Measurements from ENCODE around the gene CUBN. TPM values are rescaled to one million over a fixed set of nuclear protein-coding genes. Genes with fewer than 3 reads are reported as not detected.
"Not testable (repeated sequence)": the region's sequence is repeated elsewhere in the genome, so short reads cannot be mapped to it uniquely, and the experiment has no call there.

Gene CUBN
- polyA plus RNA-seq, 1 donor: 276 TPM

DNA sequence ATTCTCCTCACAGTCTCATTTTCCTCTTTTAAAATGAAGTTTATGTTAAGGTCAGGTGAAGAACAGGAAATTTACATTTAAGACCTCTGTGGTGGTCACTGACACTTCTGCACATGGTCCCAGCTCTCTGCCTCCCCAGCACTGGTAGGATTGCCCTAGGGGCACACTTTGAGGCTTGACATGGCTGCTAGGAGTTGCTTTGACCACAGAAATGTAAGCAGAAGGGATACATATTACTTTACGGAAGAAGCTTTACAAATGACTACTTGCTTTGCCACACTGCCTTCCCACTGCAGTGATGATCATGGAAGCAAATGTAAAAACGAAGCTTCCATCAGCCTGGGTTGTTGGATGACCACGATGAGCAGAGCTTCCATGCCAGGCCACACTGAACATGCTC, 259.3 kb downstream of the CUBN start:
- no peak for DNase-seq

DNA sequence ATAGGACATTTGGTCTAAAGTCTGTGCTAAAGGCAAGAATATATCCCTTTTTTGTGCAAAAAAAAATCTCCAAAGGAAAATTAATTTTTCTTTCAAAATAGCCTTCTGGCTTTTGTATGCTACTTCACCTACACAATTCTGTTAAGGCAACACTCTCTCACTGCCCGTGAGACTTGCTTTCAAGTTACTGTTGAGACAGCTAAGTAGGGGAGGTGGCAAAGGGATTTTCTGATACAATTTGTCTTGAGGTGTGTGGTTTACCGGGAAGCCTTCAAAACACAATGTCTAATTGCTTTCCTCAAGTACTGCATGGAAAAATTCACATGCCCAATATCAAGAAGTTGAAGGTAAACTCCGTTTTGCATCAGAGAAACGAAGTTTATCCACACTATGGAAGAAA, 261.6 kb downstream of the CUBN start:
- DNase-seq: no peak

DNA sequence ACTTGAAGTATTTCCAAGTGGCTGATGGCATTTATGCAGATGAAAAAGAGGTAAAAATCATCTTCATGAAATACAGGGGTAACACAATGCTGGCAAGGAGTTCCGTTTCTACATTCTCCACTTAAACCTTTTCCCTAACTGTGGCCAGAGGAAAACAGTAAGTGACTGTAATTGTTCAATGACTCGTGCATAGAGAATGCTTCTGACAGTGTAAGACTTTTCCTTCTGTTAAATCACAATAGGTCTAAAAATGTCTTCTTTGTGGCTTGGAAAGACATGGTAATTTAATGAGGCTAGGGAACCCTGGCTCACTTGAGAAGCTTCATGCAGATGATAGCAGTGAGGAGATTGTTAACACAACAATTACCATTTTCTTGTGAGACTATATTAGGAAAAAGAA, 262.1 kb downstream of the CUBN start:
- DNase-seq: no peak

DNA sequence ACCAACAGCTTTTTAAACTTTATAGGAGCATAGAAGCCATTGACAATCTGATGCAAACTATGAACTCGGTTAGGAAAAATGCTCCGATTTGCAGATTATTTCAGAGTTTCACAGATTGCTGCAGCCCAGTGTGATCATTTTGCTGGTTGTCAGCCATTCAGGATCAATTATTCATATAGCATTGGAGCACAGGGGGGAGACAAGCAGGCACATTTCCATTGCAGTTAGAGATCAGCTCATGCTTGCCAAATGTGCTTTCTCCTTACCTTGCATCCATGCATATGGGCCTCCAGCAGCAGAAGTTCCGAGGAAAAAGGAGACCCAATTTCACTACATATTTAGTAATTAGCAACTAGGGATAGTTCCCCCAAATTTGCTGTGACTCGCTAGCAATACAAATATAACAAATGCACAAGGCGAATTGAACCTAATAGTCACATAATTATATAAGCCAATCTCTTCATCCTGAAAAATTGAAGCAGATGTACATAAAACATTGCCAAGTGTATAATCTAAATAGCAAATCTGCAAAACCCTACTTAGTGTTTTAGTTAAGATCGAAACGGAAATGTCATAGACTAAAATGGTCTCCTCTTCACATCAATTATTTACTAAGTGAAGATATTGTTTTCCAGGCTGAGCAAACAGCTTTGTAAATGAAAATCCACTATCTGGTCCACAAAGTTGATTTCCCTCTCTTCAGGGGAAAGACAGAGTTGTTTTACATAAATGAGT, 262.9 kb downstream of the CUBN start:
- no peak for DNase-seq

DNA sequence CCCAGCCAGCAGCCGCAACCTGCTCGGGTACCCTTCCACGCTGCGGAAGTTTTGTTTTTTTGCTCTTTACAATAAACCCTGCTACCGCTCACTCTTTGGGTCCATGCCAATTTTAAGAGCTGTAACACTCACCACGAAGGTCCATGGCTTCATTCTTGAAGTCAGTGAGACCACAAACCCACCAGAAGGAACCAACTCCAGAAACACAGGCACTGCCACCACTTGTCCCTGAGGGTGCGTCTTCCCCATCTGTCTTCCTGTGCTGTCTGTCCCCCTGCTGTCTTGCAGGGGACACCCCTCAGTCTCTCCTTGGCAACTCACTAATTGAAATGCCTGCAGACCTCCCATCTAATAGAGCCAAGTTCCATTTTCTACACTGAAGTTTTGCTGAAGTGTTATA, 263.8 kb downstream of the CUBN start:
- no peak for DNase-seq

DNA sequence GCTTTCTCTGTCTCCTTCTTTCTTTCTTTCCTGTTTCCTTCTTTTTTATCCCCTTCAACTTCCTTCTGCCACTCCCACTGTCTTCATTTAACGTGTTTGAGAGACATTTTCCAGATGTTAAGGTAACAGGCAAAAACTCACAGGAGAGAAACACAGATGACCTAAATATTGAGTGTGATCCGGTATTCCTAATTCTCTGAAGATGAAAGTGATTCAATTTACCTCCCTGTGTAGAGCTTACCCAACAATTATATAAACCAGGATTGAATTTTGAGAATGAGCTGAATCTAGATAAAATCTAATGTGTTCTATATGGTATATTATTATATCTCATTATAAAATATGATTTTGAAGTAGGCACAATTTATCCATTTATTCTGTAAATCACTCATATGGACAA, 265.8 kb downstream of the CUBN start:
- DNase-seq: no peak

DNA sequence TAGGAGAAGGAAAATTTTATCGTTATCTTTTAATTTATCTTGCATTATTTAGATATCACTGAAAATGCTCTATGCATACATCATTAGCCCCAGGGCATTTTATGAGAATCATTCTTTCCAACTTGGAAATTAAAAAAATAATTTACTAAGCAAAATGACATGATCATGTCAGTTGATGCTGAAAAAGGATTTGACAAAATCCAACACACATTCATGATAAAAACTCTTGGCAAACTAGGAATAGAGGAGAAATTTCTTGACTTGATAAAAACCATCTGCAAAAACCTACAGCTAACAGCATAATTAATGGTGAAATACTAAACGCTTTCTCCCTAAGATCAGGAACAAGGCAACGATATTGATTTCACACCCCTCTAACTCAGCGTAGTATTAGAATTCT, 272.2 kb downstream of the CUBN start:
- DNase-seq: no peak

DNA sequence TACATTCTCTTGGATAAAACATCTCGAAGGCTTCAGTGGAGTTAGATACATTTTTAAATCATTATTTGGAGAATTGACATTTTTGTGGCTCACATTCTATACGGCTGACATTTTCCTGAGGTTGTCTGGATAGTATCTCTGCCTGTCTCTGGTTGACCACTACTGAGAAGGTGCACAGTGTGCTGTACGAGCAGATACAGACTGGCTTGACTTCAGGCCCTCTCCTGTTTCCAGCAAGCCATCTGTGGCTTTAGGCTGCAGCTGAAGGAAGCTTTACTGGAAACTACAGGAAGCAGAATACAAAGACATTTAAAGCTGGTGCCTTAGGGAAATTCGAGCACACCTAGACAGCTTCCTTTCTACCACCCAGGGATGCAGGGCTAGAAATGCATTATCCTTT, 273.0 kb downstream of the CUBN start:
- DNase-seq: no peak

DNA sequence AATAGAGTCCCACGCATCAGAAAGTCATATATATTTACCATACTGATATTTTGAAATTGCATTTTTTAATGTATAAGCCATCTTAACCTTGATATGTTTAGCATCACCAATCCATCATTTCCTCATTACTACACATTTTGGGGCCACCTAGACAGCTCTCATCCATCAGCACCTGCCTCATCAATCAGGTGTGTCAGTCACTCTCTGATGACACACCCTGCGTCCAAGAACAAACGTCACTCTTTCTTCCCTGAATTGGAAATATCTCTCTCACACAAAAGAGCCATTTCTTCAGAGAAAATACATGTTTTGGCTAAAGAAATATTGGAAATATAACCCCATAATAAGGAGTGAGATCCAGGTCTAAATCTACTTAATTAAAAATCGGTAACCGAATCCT, 273.5 kb downstream of the CUBN start:
- no peak for DNase-seq

DNA sequence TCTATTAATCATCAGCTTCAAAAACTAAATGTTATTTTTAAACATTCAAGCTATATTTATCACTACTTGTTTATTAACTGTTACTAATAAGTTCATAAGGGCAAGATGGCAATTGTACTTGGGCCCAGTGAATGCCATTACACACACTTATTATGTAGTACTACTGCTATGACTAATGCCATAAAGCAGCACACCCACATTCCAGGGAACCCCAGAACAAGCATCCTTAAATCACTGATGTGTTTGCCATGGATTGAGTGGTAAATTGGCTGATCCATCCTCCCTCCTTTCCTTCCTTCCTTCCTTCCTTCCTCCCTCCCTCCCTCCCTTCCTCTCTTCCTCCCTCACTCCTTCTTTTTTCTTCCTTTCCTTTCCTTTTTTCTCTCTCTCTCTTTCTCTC, 275.0 kb downstream of the CUBN start:
- no peak for DNase-seq

DNA sequence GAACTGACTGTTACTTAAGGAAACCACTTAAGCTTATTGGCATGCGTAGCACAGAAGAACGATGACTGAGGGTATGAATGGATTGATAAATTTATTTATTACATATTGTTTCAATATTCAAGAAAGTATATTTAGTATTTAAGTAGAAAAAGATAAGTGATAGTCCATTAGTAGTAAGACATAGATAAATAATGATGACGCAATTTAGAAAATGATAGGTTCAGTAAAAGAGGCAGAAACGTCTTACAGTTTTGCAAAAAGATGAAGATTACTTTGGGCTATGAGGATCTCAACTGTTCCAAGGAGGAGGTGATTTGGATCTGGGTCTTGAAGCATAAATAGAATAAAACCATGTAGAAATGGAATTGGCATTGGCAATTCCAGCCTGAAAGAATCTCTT, 275.8 kb downstream of the CUBN start:
- DNase-seq: no peak

DNA sequence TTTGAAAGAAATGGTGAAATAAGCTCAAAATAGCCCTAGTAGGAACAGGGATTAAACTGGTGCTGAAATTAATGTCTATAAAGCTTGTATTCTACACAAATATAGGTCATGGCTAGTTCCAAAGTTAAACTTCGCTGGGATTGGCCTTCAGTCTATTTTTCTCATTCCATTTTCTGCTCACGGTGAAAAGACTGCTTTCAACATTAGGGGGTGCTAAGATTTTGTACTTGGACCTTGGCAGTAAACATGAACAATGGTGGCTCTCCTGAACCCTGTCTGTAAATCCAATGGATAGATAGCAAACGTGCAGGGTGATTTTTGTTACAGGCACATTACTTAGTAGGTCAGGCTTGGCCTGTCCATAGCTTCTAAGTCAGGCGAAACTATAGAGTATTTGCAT, 276.4 kb downstream of the CUBN start:
- peak; percentile 47 for DNase-seq

DNA sequence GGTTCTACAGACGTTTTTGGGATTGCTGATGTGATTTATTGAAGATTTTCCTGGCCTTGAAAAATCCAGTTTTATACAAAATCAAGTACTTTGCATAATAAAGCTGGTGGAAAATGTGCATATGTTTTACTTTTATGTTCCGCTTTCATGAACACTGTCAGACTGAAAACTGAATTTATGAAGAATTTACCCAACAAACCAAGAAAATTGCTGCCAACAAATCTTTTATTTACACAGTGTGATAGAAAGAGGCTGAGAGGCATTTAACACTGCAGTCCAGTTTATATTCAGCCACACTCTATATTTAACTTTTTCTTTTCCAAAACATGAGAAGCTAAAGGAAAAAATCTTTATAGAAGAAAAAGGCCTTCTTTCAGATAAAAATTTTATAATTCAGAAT, 277.0 kb downstream of the CUBN start:
- no peak for DNase-seq

DNA sequence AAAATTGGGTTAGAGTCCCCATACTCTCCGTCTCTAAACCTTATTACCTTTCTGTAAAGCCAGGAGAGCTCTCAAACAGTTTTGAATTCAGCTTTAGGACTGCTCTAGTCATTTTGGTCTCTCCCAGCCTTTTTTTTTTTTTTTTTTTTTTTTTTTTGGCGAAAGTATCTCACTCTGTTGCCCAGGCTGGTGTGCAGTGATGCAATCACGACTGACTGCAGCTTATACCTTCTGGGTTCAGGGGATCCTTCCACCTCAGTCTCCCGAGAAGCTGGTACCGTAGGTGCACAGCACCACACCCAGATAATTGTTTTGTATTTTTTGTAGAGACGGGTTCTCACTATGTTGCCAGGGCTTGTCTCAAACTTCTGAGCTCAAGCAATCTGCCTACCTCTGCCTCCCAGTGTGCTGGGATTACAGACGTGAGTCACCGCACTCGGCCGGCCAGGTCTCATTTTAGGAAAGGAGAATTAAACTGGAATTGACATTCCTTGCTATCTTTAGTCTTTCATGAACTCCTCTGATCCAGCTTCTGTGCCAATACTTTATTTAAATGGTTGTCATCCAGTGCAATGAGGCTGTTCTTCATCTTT, 281.0 kb downstream of the CUBN start:
- DNase-seq: no peak

DNA sequence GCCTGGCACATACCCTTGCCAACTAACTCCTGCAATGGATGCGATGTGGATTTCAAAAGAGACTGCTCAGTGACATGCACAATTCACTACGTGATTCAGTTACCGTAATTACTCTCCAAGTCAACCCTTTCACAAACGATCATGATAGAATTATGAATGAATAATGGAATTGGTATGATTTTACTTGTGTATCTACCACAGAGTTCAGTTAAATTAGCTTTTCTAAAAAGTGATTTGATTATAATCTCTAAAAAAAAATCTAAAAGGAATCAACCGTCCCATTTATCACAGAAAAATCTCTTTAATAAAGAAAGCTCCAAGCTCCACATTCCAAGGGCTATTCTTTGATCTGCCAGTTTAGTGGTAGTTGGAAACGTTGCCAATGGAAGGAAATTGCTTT, 282.0 kb downstream of the CUBN start:
- no peak for DNase-seq

DNA sequence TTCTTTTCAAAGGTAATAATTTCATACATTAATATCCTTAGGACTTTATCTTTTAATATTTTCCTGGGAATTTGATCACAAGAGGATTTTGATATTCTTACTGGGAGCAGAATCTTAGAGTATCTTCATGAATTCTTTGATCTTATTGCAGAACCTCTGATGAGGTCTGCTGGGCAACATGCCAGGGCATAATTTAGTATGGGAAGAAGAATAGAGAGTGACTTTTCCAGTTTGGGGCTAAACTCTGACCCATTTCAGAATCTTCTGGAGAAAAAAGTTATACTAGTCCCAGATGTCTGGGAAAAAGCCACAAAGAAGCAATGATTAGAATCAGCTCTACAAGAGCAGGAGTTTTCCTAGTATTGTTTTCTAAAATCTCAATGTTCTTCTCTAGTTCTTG, 284.4 kb downstream of the CUBN start:
- DNase-seq: no peak

DNA sequence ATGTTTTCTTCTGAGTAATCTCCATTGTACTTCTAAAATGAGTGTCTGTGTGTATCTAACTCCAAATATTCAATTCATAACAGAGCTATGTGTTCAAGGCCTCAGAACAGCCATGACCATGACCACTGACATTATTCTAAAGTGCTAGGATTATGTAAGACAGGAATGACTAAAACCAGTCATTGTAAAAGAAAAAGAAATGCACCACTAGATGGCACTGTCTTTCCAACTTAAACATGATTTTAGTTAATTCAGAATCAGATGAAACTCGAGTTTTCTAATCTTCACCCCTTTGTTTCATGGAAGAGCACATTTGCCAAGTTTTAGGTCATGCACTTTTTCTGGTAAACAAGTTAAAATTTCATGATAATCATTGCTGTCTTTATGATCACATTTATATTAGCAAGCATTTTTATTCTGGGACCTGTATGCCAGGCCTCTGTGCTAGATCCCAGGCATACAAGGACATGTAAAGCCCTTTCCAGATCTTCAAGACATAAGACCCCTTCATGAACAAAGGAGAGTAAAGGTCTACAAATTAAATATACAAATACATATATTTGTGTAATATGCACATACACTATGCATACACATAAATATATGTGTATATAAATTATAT, 286.2 kb downstream of the CUBN start:
- peak; percentile 66 for DNase-seq

DNA sequence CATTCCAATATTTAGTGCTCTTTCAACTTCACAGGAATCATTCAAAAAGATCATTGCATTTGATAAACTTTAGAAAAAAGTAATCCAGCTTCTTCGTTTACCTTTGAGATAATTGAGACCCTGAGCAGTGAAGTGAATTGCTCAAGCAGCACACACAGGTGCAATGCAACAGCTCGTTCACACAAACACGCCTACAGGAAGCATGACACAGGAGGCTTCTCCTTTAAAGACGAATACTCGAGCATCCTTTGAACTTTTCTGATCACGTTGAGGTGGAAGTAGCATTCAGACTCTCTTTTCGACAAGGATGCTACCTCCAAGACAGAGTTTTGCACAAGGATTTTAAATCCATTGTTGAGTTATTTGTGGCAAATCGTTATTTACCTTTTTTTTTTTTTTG, 294.4 kb downstream of the CUBN start:
- no peak for DNase-seq

DNA sequence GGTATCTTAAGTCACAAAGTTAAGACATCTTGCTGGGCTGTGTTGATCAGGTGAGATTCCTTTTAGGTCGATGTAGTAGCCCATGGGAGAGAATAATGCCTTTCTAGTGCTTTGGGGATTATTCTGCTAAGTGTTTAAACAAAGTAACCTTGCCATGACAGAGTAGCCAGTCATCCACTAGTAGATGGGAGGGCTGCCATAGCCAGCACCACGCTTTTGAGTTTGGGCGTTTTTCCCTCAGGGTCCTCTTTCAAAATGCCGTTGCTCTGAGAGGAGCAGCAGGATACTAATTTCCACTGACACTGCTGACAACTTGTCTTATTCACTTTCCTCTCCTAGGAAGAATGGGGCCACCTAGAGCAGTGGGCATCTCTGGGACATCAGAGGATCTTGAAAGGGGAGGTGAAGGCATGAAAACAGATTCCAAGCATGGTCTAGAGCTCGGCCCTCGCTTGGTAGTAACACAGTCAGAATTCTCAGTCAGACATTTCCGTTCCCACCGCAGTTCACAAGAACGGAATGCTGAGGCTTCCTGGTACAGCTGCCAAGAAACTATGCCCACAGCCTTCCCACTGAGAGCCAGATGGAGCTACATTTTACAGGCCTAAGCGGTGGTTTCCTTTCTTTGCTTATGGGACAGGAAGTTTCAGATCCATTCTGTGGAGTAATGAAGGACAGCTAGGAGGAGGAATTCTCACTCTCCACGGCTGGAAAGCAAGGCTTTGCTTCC, 297.1 kb downstream of the CUBN start:
- DNase-seq: no peak

DNA sequence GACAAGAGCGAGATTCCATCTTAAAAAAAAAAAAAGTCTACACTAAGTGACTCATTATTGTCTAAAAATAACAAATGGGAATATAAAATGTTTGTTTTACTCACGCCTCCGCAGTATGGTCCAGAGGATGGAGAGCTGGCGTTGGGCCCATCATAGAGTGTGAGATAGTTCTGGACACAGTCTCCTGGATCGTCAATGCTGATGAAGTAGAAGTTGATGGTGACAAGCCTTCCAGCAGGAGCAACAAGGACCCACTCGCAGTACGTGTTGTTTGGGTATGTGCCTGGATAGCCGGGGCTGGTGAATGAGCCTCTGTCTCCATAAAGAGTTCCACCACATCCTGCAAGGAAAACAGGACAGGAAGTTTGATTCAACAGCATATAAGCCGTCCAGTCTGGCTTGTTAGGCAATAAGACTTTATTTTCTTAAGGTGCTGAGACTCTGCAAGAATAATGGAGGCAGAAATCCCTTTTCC, 300.9 kb downstream of the CUBN start:
- no peak for DNase-seq

DNA sequence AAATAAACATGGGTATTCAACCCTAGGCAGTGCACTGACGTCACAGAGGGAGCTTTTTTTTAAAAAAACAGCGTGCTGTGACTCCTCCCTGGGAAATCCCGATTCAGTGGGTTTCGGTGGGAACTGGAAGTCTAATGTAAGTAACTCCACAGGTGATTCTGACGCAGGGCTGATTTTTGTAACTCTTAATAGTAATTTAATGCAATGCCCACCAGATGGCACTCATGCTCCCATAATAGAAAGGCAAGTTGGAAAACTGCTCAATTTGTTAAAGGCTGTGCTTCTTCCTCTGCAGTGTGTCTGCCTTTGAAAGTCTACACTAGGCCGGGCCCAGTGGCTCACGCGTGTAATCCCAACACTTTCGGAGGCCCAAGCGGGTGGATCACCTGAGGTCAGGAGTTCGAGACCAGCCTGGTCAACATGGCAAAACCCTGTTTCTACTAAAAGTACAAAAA, 301.5 kb downstream of the CUBN start:
- DNase-seq: peak; percentile 83

DNA sequence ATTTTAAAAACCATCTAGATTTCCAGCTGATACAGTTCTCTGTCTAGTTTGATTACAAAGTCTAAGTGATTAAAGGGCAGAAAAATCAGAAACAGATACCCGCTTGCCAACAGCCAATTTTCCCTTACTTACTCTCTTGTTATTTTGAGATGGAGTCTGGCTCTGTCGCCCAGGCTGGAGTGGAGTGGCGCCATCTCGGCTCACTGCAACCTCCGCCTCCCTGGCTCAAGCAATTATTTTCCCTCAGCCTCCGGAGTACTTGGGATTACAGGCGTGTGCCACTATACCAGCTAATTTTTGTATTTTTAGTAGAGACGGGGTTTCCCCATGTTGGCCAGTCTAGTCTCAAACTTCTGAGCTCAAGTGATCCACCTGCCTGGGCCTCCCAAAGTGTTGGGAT, 302.1 kb downstream of the CUBN start:
- DNase-seq: not testable (repeated sequence)

Measured in left kidney (tissue), 2 donors.